SK-N-SH (cell line): ENCODE results near the gene GSC. TPM values are rescaled to one million over a fixed set of nuclear protein-coding genes. Genes with fewer than 3 reads are reported as not detected.

Experiments
- CTCF ChIA-PET: fragments of 300-600, 350-600 bp; formaldehyde crosslinking; extraction: SDS; loops from one replicate; lab custom pipeline; 2021; lab: Yijun Ruan, JAX
- POLR2A ChIA-PET: fragments of 350-600 bp; sonication (Branson Sonifier 250); formaldehyde crosslinking; extraction: SDS; loops from one replicate; lab custom pipeline; 2020; ENCODE audit warnings: antibody characterized with exemption, inconsistent platforms; lab: Yijun Ruan, JAX
- DNase-seq: peaks from one replicate; pipeline ENCODE4 v3.0.0; 2012
- H2AFZ ChIP-seq: fragments of 200-600 bp; sonication (generic); 2 replicates; pipeline ENCODE4 v1.8.1; 2016; ENCODE audit warnings: antibody characterized with exemption, mild to moderate bottlenecking, low read depth
- H3F3A ChIP-seq: fragments of 200-600 bp; sonication (generic); replicated peaks from 2 replicates; pipeline ENCODE3; 2016; ENCODE audit warnings: antibody characterized with exemption, mild to moderate bottlenecking; ENCODE audit not compliant: insufficient read depth
- H3K27ac ChIP-seq, 2 experiments: fragments of 200-500 bp in 1 of 2; fragments of 200-600 bp in 1 of 2; sonication (Bioruptor generic) in 1 of 2; sonication (generic), shearing (Covaris generic) in 1 of 2; 2 replicates each; pipeline versions ENCODE4 v1.5.1 to v1.6.1; 2014 to 2016; ENCODE audit warnings: low read depth in 2 of 2, inconsistent platforms in 1 of 2, low read length in 1 of 2, mild to moderate bottlenecking in 1 of 2, mixed read lengths in 1 of 2
- H3K27me3 ChIP-seq: fragments of 200-600 bp; sonication (generic), shearing (Covaris generic); 2 replicates; pipeline ENCODE4 v1.6.1; 2016; ENCODE audit warnings: mixed run types; ENCODE audit not compliant: insufficient read depth
- H3K36me3 ChIP-seq, 2 experiments: fragments of 200-500 bp in 1 of 2; fragments of 200-600 bp in 1 of 2; sonication (Bioruptor generic) in 1 of 2; sonication (generic) in 1 of 2; replicated peaks in 1 of 2; 2 replicates each; pipeline versions ENCODE3 to v1.5.1; 2014 to 2016; ENCODE audit warnings: low read length in 1 of 2, mild to moderate bottlenecking in 1 of 2; ENCODE audit not compliant: insufficient read depth in 2 of 2, control insufficient read depth in 1 of 2
- H3K4me1 ChIP-seq, 2 experiments: fragments of 200-500 bp in 1 of 2; fragments of 200-600 bp in 1 of 2; sonication (Bioruptor generic) in 1 of 2; sonication (generic), shearing (Covaris generic) in 1 of 2; 2 replicates each; pipeline versions ENCODE4 v1.5.1 to v1.6.1; 2014 to 2016; ENCODE audit warnings: low read depth in 1 of 2, low read length in 1 of 2, mixed run types in 1 of 2; ENCODE audit not compliant: insufficient read depth in 2 of 2, control insufficient read depth in 1 of 2
- H3K4me2 ChIP-seq: fragments of 200-600 bp; sonication (generic), shearing (Covaris generic); 2 replicates; pipeline ENCODE4 v1.6.1; 2017; ENCODE audit warnings: mixed run types
- H3K4me3 ChIP-seq, 2 experiments: fragments of 200-500 bp in 1 of 2; fragments of 200-600 bp in 1 of 2; sonication (Bioruptor generic) in 1 of 2; sonication (generic), shearing (Covaris generic) in 1 of 2; 2 replicates each; pipeline versions ENCODE4 v1.5.1 to v1.8.1; 2014 to 2016; ENCODE audit warnings: low read depth in 2 of 2, inconsistent platforms in 1 of 2, low read length in 1 of 2, mild to moderate bottlenecking in 1 of 2, mixed read lengths in 1 of 2, moderate library complexity in 1 of 2
- H3K79me2 ChIP-seq: fragments of 200-600 bp; sonication (generic); 2 replicates; pipeline ENCODE4 v1.8.1; 2017; ENCODE audit warnings: mild to moderate bottlenecking; ENCODE audit not compliant: insufficient read depth
- H3K9ac ChIP-seq: fragments of 200-600 bp; sonication (generic); 2 replicates; pipeline ENCODE4 v1.6.1; 2017; ENCODE audit warnings: mixed run types
- H3K9me2 ChIP-seq: fragments of 200-600 bp; sonication (generic); 2 replicates; pipeline ENCODE4 v1.6.1; 2017; ENCODE audit warnings: mixed run types
- H3K9me3 ChIP-seq: fragments of 200-600 bp; sonication (generic); 2 replicates; pipeline ENCODE4 v1.6.1; 2017; ENCODE audit warnings: mixed run types, mild to moderate bottlenecking, moderate library complexity
- H4K20me1 ChIP-seq: fragments of 200-600 bp; sonication (generic); 2 replicates; pipeline ENCODE4 v1.6.1; 2017; ENCODE audit warnings: mild to moderate bottlenecking, mixed run types; ENCODE audit not compliant: insufficient read depth
- CTCF ChIP-seq: fragments of 200-600 bp; sonication (generic); IDR thresholded peaks from 2 replicates; pipeline ENCODE4 v1.6.1; 2017; ENCODE audit warnings: antibody characterized with exemption, mild to moderate bottlenecking, moderate library complexity
- ELF1 ChIP-seq: IDR thresholded peaks from 2 replicates; pipeline ENCODE4 v1.4.0; 2012
- EP300 ChIP-seq, 2 experiments: IDR thresholded peaks; 2 replicates each; pipeline versions ENCODE4 v1.4.0 to v1.6.1; 2012; ENCODE audit warnings: borderline replicate concordance in 1 of 2, low read depth in 1 of 2, low read length in 1 of 2
- FOXM1 ChIP-seq: IDR thresholded peaks from 2 replicates; pipeline ENCODE4 v1.4.0; 2012; ENCODE audit warnings: low read depth, mild to moderate bottlenecking
- GABPA ChIP-seq: IDR thresholded peaks from 2 replicates; pipeline ENCODE4 v1.4.0; 2012; ENCODE audit warnings: low read depth, mild to moderate bottlenecking
- MAX ChIP-seq: IDR thresholded peaks from 2 replicates; pipeline ENCODE4 v1.4.0; 2012; ENCODE audit warnings: low read depth
- MEF2A ChIP-seq: IDR thresholded peaks from 2 replicates; pipeline ENCODE4 v1.4.0; 2012; ENCODE audit warnings: low read depth, borderline replicate concordance
- MXI1 ChIP-seq: IDR thresholded peaks from 2 replicates; pipeline ENCODE4 v1.6.1; 2012; ENCODE audit warnings: mild to moderate bottlenecking, low read depth, low read length, improper control_type of control experiment
- NFIC ChIP-seq: IDR thresholded peaks from 2 replicates; pipeline ENCODE4 v1.4.0; 2012; ENCODE audit warnings: borderline replicate concordance
- NRF1 ChIP-seq: IDR thresholded peaks from 2 replicates; pipeline ENCODE4 v1.6.1; 2012; ENCODE audit warnings: low read depth, mild to moderate bottlenecking, low read length
- PBX3 ChIP-seq: IDR thresholded peaks from 2 replicates; pipeline ENCODE4; 2012
- POLR2AphosphoS5 ChIP-seq: IDR thresholded peaks from 2 replicates; pipeline ENCODE4 v1.6.1; 2012; ENCODE audit warnings: low read depth, low read length
- REST ChIP-seq: IDR thresholded peaks from 2 replicates; pipeline ENCODE4 v1.6.1; 2012; ENCODE audit warnings: mild to moderate bottlenecking, low read depth, low read length, moderate library complexity
- RFX5 ChIP-seq: IDR thresholded peaks from 2 replicates; pipeline ENCODE4 v1.6.1; 2012; ENCODE audit warnings: mild to moderate bottlenecking, improper control_type of control experiment, low read length
- SIN3A ChIP-seq: IDR thresholded peaks from 2 replicates; pipeline ENCODE4 v1.6.1; 2012; ENCODE audit warnings: low read depth, mild to moderate bottlenecking, low read length, moderate library complexity, borderline replicate concordance
- SMC3 ChIP-seq: IDR thresholded peaks from 2 replicates; pipeline ENCODE4 v1.6.1; 2012; ENCODE audit warnings: low read depth, low read length, improper control_type of control experiment
- TCF12 ChIP-seq: IDR thresholded peaks from 2 replicates; pipeline ENCODE4 v1.4.0; 2012
- USF2 ChIP-seq: fragments of 150-350 bp; IDR thresholded peaks from 2 replicates; pipeline ENCODE4 v1.6.1; 2017; ENCODE audit warnings: antibody characterized with exemption, low read length, low read depth, borderline replicate concordance
- WGBS: methylation state at CpG from one replicate; pipeline ENCODE4 v1.1.6; 2017; ENCODE audit warnings: low lambda C conversion rate; 5-methylcytosine and 5-hydroxymethylcytosine counted together
- polyA plus RNA-seq, 3 experiments: library from polyadenylated mRNA; depleted of rRNA; stranded (reverse); fragments of >200 nt; gene quantifications; 2 replicates each; pipeline ENCODE4 v1.2.3, GENCODE V29; 2012
- TF ChIP-seq, protein P1 (sequence below): IDR thresholded peaks from 2 replicates; pipeline ENCODE4 v1.4.0; 2012; ENCODE audit warnings: low read depth, borderline replicate concordance
- TF ChIP-seq, protein P2 (sequence below): fragments of 150-350 bp; IDR thresholded peaks from 2 replicates; pipeline ENCODE4 v1.6.1; 2016; ENCODE audit warnings: mild to moderate bottlenecking, low read depth, low read length

Gene GSC
- polyA plus RNA-seq, 1 of the 3 experiments (the other 2 are of a cell fraction), result 1.3 TPM

GRCh38 chr14:94775871-94776210 lies 5.9 kb upstream of the GSC start:
- H3K36me3 ChIP-seq, result no peaks in the 10 kb centered on the region
- H3K4me2 ChIP-seq, result no peak overlapping the region
- no peaks in the 10 kb centered on the region for H3K79me2 ChIP-seq
- H2AFZ ChIP-seq, result 0 out of 2 replicates have a peak overlapping the region, but pooled peaks have one; percentile 18
- 46% methylated on average over 2 of the region's 2 CpGs for WGBS
- no peak for TF ChIP-seq CTCF
- TF ChIP-seq NRF1, result no peak
- no peak for TF ChIP-seq SMC3
- TF ChIP-seq, protein P1, sequence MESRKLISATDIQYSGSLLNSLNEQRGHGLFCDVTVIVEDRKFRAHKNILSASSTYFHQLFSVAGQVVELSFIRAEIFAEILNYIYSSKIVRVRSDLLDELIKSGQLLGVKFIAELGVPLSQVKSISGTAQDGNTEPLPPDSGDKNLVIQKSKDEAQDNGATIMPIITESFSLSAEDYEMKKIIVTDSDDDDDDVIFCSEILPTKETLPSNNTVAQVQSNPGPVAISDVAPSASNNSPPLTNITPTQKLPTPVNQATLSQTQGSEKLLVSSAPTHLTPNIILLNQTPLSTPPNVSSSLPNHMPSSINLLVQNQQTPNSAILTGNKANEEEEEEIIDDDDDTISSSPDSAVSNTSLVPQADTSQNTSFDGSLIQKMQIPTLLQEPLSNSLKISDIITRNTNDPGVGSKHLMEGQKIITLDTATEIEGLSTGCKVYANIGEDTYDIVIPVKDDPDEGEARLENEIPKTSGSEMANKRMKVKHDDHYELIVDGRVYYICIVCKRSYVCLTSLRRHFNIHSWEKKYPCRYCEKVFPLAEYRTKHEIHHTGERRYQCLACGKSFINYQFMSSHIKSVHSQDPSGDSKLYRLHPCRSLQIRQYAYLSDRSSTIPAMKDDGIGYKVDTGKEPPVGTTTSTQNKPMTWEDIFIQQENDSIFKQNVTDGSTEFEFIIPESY, result no peak
- TF ChIP-seq MXI1, result no peak
- no peak for TF ChIP-seq PBX3
- TF ChIP-seq RFX5, result no peak
- no peak for TF ChIP-seq TCF12
- TF ChIP-seq SIN3A, result no peak
- no peak for TF ChIP-seq REST
- no peak for TF ChIP-seq USF2
- TF ChIP-seq EP300 (IDR thresholded peaks at IDR 0.05; ENCODE audit: borderline replicate concordance in 1 of 2, low read depth in 1 of 2, low read length in 1 of 2), result no peak
- no peak for TF ChIP-seq MEF2A
- TF ChIP-seq, protein P2, sequence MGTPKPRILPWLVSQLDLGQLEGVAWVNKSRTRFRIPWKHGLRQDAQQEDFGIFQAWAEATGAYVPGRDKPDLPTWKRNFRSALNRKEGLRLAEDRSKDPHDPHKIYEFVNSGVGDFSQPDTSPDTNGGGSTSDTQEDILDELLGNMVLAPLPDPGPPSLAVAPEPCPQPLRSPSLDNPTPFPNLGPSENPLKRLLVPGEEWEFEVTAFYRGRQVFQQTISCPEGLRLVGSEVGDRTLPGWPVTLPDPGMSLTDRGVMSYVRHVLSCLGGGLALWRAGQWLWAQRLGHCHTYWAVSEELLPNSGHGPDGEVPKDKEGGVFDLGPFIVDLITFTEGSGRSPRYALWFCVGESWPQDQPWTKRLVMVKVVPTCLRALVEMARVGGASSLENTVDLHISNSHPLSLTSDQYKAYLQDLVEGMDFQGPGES, result no peak
- no peak for TF ChIP-seq MAX
- no peak for TF ChIP-seq NFIC
- no peak for TF ChIP-seq POLR2AphosphoS5
- TF ChIP-seq FOXM1, result no peak
- TF ChIP-seq ELF1, result no peak
- TF ChIP-seq GABPA, result no peak
- ChIA-PET POLR2A (no interaction called here), CTCF (no interaction called here)
- no peaks in the 10 kb centered on the region for H3F3A ChIP-seq
- H3K27me3 ChIP-seq, result peaks cover 4% of the 10 kb centered on the region; the same call in 1 of the 2 replicates
- no peaks in the 10 kb centered on the region for H4K20me1 ChIP-seq
- DNase-seq, result no peak
- H3K9me2 ChIP-seq, result no peaks in the 10 kb centered on the region
- H3K9me3 ChIP-seq, result no peaks in the 10 kb centered on the region
- H3K4me1 ChIP-seq, result peaks cover 0 to 8% of the 10 kb centered on the region in 2 experiments; a peak in 1 of 4 replicates
- no peak overlapping the region for H3K4me3 ChIP-seq
- no peak overlapping the region for H3K27ac ChIP-seq
- H3K9ac ChIP-seq, result no peak overlapping the region
